HepG2 (cell line): ENCODE measurements around the gene PLCL1. TPM values are rescaled to one million over a fixed set of nuclear protein-coding genes. Genes with fewer than 3 reads are reported as not detected.

Source experiments
- ATAC-seq: fragments of 200-7000 bp; cut with Tn5 transposase; 3 replicates; pipeline ENCODE4 v1.9.1; 2020; ENCODE audit warnings: mild to moderate bottlenecking, moderate library complexity
- BruUV-seq: library from RNA; stranded (reverse); fragments of 400-500 nt; replicated peaks from 2 replicates; lab custom pipeline; 2021; lab: Mats Ljungman, UMichigan
- CTCF ChIA-PET: fragments of 300-600 bp; formaldehyde crosslinking; extraction: SDS; loops from one replicate; lab custom pipeline; 2021; ENCODE audit warnings: low total read pairs, inconsistent platforms, low intra/inter-chr PET ratio; lab: Yijun Ruan, JAX
- POLR2A ChIA-PET: fragments of 350-600 bp; sonication (Branson Sonifier 250); formaldehyde crosslinking; loops from one replicate; lab custom pipeline; 2020; ENCODE audit warnings: antibody characterized with exemption, inconsistent platforms; lab: Yijun Ruan, JAX
- DNase-seq: peaks from one replicate; pipeline ENCODE4 v3.0.0-alpha.2; 2015; ENCODE audit warnings: low spot score
- FAIRE-seq: peaks from 3 replicates; lab custom pipeline; 2011; peaks lifted over from hg19 to GRCh38; lab: Jason Lieb, UNC
- H2AFZ ChIP-seq: one replicate; pipeline ENCODE4 v1.6.1; 2011; ENCODE audit warnings: low read length, inconsistent platforms
- H3K27ac ChIP-seq: fragments of 300-600 bp; 3 replicates; pipeline ENCODE4 v1.8.0; 2011; ENCODE audit warnings: mixed run types, mild to moderate bottlenecking, mixed read lengths, low read length, inconsistent platforms; ENCODE audit not compliant: insufficient read depth; ENCODE audit errors: extremely low read length
- H3K27me3 ChIP-seq, 2 experiments: fragments of 200-600 bp in 1 of 2; 2 replicates in 1 of 2; 3 replicates in 1 of 2; pipeline versions ENCODE4 v1.6.0 to v1.8.0; 2011; ENCODE audit warnings: low read length in 2 of 2, mild to moderate bottlenecking in 2 of 2, moderate library complexity in 2 of 2, inconsistent platforms in 1 of 2; ENCODE audit not compliant: insufficient read depth in 2 of 2, control insufficient read depth in 1 of 2
- H3K36me3 ChIP-seq, 2 experiments: fragments of 200-600 bp in 1 of 2; replicated peaks in 1 of 2; 2 replicates in 1 of 2; 3 replicates in 1 of 2; pipeline versions ENCODE4 v1.5.1 to v1.8.0; 2011; ENCODE audit warnings: low read length in 2 of 2, inconsistent platforms in 1 of 2; ENCODE audit not compliant: insufficient read depth in 2 of 2, control insufficient read depth in 1 of 2
- H3K4me1 ChIP-seq: 2 replicates; pipeline ENCODE4 v1.5.1; 2012; ENCODE audit warnings: low read length, inconsistent platforms; ENCODE audit not compliant: insufficient read depth
- H3K4me2 ChIP-seq: 2 replicates; pipeline ENCODE4 v1.6.0; 2011; ENCODE audit warnings: low read depth, low read length, inconsistent platforms
- H3K4me3 ChIP-seq, 3 experiments: fragments of 200-600 bp in 1 of 3; sonication (generic), shearing (Covaris generic) in 1 of 3; replicated peaks in 1 of 3; 2 replicates each; pipeline ENCODE4 v1.5.1; 2011 to 2016; ENCODE audit warnings: low read length in 3 of 3, inconsistent platforms in 2 of 3, low read depth in 2 of 3, mild to moderate bottlenecking in 2 of 3, control low read depth in 1 of 3, mixed read lengths in 1 of 3; ENCODE audit not compliant: insufficient read depth in 1 of 3
- H3K79me2 ChIP-seq: one replicate; pipeline ENCODE4 v1.6.1; 2011; ENCODE audit warnings: low read length, inconsistent platforms; ENCODE audit not compliant: insufficient read depth
- H3K9ac ChIP-seq: 2 replicates; pipeline ENCODE4 v1.6.0; 2011; ENCODE audit warnings: mild to moderate bottlenecking, low read depth, low read length, inconsistent platforms; ENCODE audit not compliant: insufficient read depth
- H3K9me3 ChIP-seq: 2 replicates; pipeline ENCODE4 v1.5.1; 2012; ENCODE audit warnings: mild to moderate bottlenecking, low read length
- H4K20me1 ChIP-seq: 2 replicates; pipeline ENCODE4 v1.6.0; 2011; ENCODE audit warnings: inconsistent platforms, mild to moderate bottlenecking, low read length, moderate library complexity; ENCODE audit not compliant: insufficient read depth
- ARHGAP35 ChIP-seq: sonication (generic); formaldehyde crosslinking; IDR thresholded peaks from 2 replicates; pipeline ENCODE4 v1.9.0; 2022; ENCODE audit warnings: mild to moderate bottlenecking, inconsistent platforms, moderate library complexity, missing genetic modification reagents, borderline replicate concordance
- ATF5 ChIP-seq: sonication (generic); formaldehyde crosslinking; IDR thresholded peaks from 2 replicates; pipeline ENCODE4 v1.4.0; 2020; ENCODE audit warnings: mild to moderate bottlenecking, low read depth, missing genetic modification reagents
- HMGA1 ChIP-seq: sonication (generic); formaldehyde crosslinking; conservative IDR thresholded peaks from 2 replicates; pipeline ENCODE4 v1.4.0; 2020; ENCODE audit warnings: missing genetic modification reagents
- NKX3-1 ChIP-seq: sonication (generic); formaldehyde crosslinking; IDR thresholded peaks from 2 replicates; pipeline ENCODE4 v1.5.0; 2020; ENCODE audit warnings: missing genetic modification reagents
- NONO ChIP-seq, 2 experiments: fragments of 450-650 bp in 1 of 2; sonication (generic) in 1 of 2; formaldehyde crosslinking in 1 of 2; IDR thresholded peaks in 1 of 2; conservative IDR thresholded peaks in 1 of 2; 2 replicates each; pipeline versions ENCODE4 v1.6.1 to v1.8.0; 2017 to 2022; ENCODE audit warnings: mild to moderate bottlenecking in 1 of 2, missing genetic modification reagents in 1 of 2, moderate library complexity in 1 of 2
- SP5 ChIP-seq: IDR thresholded peaks from 2 replicates; pipeline ENCODE4 v1.6.1; 2016; ENCODE audit warnings: low read depth, borderline replicate concordance
- ZFP36L2 ChIP-seq: sonication (generic); formaldehyde crosslinking; IDR thresholded peaks from 2 replicates; pipeline ENCODE4 v1.4.0; 2020; ENCODE audit warnings: missing genetic modification reagents
- ZMAT3 ChIP-seq: sonication (generic); formaldehyde crosslinking; conservative IDR thresholded peaks from 2 replicates; pipeline ENCODE4 v1.7.0; 2021; ENCODE audit warnings: missing genetic modification reagents
- ZNF644 ChIP-seq: IDR thresholded peaks from 2 replicates; pipeline ENCODE4 v1.6.1; 2016; ENCODE audit warnings: low read depth
- ZNF883 ChIP-seq: sonication (generic); formaldehyde crosslinking; IDR thresholded peaks from 2 replicates; pipeline ENCODE4 v1.5.1; 2020; ENCODE audit warnings: mild to moderate bottlenecking, missing genetic modification reagents; ENCODE audit errors: not compliant biosample characterization
- ZSCAN25 ChIP-seq: sonication (generic); formaldehyde crosslinking; IDR thresholded peaks from 2 replicates; pipeline ENCODE4 v1.8.0; 2022; ENCODE audit warnings: mild to moderate bottlenecking, missing genetic modification reagents
- WGBS: methylation state at CpG from one replicate; pipeline ENCODE4 v1.1.6; 2017; ENCODE audit warnings: low lambda C conversion rate; 5-methylcytosine and 5-hydroxymethylcytosine counted together
- in situ Hi-C: cut with HindIII; loops from 2 replicates; pipeline ENCODE4 v1.10.0; 2017; ENCODE audit warnings: low pct_unique_long_range_greater_than_20kb; ENCODE audit not compliant: extremely low pct_ligation_motif_present
- intact Hi-C: fragments of 100-400 bp; cut with micrococcal nuclease; formaldehyde crosslinking; loops from one replicate; pipeline ENCODE4 v1.10.0; 2022; ENCODE audit not compliant: unreplicated experiment
- polyA plus RNA-seq, 8 experiments: library from polyadenylated mRNA; depleted of rRNA in 3 of 8; stranded (reverse) in 7 of 8; unstranded in 1 of 8; fragments of >200 nt; fragmentation: Illumina TruSeq in 4 of 8; extraction: Trizol in 4 of 8; gene quantifications; 2 replicates each; pipeline versions ENCODE4 v1.2.1 to v1.2.3, GENCODE V29; 2011 to 2016; ENCODE audit warnings: low read depth in 4 of 8, missing spikeins in 1 of 8, mixed read lengths in 1 of 8; ENCODE audit not compliant: insufficient read depth in 1 of 8
- total RNA-seq, 5 experiments: library from RNA; depleted of rRNA; stranded (reverse); fragments of >200 nt; fragmentation: Illumina TruSeq; extraction: Trizol; gene quantifications; 2 replicates each; pipeline ENCODE4 v1.2.3, GENCODE V29; 2016; ENCODE audit warnings: low read depth in 1 of 5

Gene PLCL1
- total and polyA plus RNA-seq, 2 of the 13 experiments (the other 11 are each of a cell fraction or from before 2014, with no cell fraction given), result not detected

GRCh38 chr2:198055716-198056115, 251.3 kb downstream of the PLCL1 start:
- Histone ChIP-seq H3K79me2 (no peaks in the 10 kb centered on the region), H3K4me3 (no peak overlapping the region), H3K4me1 (no peaks in the 10 kb centered on the region), H3K27me3 (no peaks in the 10 kb centered on the region), H4K20me1 (no peaks in the 10 kb centered on the region), H3K27ac (no peak overlapping the region), H3K4me2 (no peak overlapping the region), H3K36me3 (no peaks in the 10 kb centered on the region), H2AFZ (no peak overlapping the region), H3K9ac (no peak overlapping the region), H3K9me3 (no peaks in the 10 kb centered on the region)
- no peak for ATAC-seq
- POLR2A ChIA-PET, result no interaction called here
- TF ChIP-seq ATF5, result no peak
- no peak for TF ChIP-seq NKX3-1 (CRISPR knock-in tag)
- TF ChIP-seq NONO (IDR thresholded peaks at IDR 0.05), result no peak
- no peak for TF ChIP-seq NONO (CRISPR knock-in tag; conservative IDR thresholded peaks at IDR 0.05)
- TF ChIP-seq ZNF883 (CRISPR knock-in tag), result no peak
- no peak for TF ChIP-seq ZSCAN25
- no peak for TF ChIP-seq ZFP36L2 (CRISPR knock-in tag)
- TF ChIP-seq ARHGAP35 (CRISPR knock-in tag), result no peak
- TF ChIP-seq ZMAT3 (CRISPR knock-in tag), result no peak
- no peak for TF ChIP-seq HMGA1 (CRISPR knock-in tag)
- TF ChIP-seq ZNF644 (CRISPR knock-in tag), result no peak
- TF ChIP-seq SP5 (CRISPR knock-in tag), result no peak
- CTCF ChIA-PET, result interaction anchor here (3.0 kb wide), 1 partner anchor 252 kb away, joined by 18 read pairs; no protein-coding TSS in a partner anchor
- intact Hi-C loops, result no loop called here
- no peak for FAIRE-seq
- BruUV-seq, result no TSS peak
- in situ Hi-C loops, result no loop called here
- no peak for DNase-seq
- WGBS, result 7% methylated on average over 2 of the region's 2 CpGs
